GM11168 (cell line): ENCODE measurements around the gene CD300E.

Experiments used
- in situ Hi-C: fragments of 300-500 bp; cut with MboI; formaldehyde crosslinking; loops from one replicate; pipeline ENCODE4 v1.12.0; 2022; ENCODE audit warnings: low sequenced_read_pairs; ENCODE audit not compliant: unreplicated experiment

Gene CD300E, protein sequence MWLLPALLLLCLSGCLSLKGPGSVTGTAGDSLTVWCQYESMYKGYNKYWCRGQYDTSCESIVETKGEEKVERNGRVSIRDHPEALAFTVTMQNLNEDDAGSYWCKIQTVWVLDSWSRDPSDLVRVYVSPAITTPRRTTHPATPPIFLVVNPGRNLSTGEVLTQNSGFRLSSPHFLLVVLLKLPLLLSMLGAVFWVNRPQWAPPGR

DNA sequence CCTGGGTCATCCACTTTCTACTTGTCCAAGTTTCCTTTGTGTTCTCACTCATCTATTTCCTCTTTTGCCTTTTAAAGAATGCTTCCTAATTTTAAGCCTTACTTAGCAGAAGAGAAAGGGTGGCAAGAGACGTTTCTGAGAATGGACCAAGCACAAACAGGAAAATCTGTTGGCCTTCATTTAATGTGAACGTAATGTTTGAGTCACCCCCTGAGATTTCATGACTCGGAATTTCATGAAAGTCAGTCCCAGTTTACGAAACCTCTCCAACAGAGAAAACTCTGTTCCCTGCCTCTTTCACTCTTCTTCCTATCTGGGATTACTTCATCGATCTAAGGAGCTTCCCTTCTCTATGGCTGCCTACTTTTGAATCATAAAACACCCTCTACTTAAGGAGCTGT is at the start of gene CD300E:
CD300E (minus strand) TSS at position 46 of the 401 bp plus-strand sequence. CDS start 117 bp downstream, outside the sequence.
- in situ Hi-C loops, result no loop called here

DNA sequence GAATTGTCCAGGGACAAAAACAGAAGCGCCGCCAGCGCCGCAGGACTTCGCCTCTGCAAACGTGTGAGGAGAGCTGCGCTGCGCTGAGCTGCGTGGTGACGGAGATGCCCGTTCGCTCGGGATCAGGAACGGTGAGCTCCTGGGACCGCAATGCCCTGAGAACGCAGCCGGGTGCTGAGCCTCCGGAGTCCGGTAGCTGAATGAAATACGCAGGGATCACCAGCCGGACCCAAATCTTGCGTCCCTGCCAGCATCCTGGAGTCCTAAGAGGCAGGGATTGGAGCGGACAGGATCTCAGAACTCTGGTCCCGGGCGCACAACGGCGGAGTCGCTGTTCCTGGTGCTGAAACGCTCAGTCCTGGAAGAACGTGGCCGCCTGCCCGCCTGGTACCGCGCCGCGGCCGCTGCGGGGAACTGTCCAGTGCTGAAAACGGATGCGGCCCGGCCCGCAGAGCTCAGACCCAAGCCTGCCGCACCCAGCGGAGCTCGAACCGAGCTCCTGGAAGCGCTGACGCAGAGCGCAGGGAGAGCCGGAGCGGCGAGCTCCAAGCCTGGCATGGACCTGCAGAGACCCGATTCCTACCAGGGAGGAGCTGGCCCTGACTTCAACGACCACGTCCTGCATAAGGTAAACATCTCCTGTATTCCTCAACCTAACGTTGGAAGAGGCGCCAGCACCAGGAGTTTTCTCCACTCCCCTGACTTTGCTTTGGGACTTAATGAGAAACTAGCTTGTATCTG is 47.7 kb upstream of the CD300E start:
- in situ Hi-C loops, result no loop called here

DNA sequence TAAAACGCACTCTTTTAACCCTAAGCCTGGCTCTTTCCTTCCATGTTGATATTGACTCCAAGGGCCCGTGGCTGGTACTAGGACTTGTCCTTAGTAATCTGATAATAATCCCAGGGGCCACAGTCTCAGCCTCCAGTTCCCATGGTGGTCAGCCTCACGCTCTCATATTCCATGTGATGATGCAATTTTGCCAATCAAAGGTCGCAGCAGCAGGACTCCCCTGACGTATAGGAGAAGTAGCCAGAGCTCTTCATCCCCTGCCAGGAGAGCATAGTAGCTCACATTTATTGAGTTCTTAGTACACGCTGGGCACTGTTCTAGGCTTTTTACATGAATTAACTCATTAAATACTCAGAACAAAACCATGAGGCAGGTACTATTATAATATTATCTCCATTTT is 46.8 kb upstream of the CD300E start:
- in situ Hi-C loops, result no loop called here

DNA sequence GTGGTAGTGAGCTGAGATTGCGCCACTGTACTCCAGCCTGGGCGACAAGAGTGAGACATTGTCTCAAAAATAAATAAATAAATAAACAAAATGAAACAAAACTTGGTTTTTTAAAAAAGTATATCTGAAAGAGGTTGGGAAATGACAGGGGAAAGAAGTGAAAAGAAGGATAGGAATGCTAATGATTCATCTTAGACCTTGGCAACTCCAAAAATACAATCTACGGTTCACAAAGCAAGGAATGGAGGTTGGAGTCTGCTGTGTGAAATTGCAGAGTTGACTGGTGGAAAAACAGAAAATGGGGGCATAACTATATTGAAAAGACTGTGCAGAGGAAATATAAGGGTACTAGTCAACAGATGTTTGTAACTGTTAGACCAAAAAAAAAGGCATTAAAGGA is 40.0 kb upstream of the CD300E start:
- in situ Hi-C loops, result no loop called here

DNA sequence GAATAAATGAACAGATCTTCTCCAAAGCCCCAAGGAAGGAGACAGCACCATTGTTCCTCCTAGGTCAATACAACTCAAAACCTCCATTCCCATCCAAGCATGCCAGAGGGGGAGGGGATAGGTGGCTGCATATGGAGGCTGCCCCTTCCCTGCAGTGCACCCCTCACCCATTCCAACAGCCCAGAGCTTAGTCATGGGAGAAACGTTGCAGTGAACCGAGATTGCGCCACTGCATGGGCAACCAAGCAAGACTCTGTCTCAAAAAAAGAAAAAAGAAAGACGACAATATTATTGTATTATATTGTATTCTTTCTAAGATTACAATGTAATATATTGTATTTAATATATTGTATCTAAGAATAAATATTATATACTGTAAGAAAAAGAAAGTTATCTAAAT is 36.4 kb upstream of the CD300E start:
- in situ Hi-C loops, result loop anchor here (5.0 kb wide), 1 partner anchor 77 kb away; the partner anchor contains the start of gene RAB37

DNA sequence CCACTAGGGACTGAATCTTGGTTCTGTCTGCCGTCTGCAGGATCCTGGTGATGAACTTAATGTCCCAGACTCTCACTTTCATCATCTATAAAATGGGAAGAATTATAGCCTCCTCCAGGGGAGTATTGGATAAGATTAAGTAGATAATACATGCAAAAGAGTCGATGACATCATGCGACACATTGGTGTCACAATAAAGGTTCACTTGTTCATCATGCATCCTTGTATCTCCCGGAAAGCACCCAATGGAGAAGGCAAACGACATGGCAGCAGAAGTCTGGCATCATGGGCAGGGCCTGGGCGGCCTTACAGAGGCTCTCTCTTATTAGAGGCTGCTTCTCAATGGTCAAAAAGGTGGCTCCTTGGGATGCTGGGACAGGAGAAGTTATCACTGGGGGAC is 35.1 kb upstream of the CD300E start:
- in situ Hi-C loops, result loop anchor here (5.0 kb wide), 1 partner anchor 79 kb away; the partner anchor contains the start of gene RAB37

DNA sequence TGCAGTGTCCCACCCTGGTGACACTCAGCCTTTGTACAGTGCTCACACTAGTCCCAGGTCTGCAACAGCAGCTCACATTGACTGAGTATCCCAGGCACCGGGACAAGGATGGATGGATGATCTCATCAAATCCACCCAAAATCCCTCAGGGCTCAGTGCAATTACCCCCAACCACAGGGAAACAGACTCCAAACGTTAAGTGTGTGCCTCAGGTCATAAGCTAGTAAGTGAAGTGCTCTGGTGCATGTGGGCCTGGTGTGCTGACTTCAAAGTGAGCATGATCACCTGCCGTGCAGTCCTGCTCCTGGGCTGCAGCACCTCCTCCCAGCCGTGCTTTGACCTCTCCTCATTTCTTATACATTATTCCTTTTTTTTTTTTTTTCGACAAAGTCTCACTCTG is 31.2 kb upstream of the CD300E start:
- in situ Hi-C loops, result loop anchor here (5.0 kb wide), 1 partner anchor 83 kb away; the partner anchor contains the start of gene RAB37

DNA sequence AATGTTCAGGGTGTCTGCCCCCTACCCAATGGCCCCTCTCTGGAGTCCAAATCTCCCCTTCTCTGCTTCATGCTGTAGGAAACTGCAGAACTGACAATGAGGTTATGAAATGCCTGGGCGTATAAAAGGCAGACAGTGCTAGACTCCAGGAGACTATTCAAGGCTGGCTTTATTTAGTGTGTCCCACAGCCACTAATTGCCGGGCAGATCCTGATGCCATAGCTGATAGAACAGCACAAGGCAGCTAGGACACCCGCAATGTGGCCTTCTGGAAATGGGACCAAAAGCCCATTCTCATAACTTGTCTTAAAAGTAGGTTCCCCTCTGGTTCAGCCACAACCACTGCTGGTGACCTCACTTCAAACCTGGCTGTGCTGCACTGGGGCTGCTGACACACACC is 28.5 kb upstream of the CD300E start:
- in situ Hi-C loops, result no loop called here

DNA sequence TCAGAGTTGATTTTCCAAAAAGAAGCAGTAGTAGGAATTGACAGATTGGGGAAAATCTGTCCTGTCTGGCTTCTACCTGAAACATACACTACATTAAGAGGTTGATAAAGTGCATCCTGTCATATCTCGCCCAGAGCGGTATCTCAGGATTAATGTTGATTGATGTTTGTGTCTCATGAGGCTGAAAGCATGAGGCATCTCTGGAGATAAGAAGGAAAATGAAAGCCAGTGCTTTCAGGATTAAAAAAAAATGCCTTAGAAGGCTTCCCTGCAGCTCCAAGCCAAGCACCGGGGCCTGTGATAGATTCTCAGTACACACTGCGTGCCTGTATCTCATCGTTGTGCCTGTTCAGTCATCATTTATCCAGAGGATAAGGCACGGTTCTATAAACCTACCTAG is 26.4 kb upstream of the CD300E start:
- in situ Hi-C loops, result no loop called here

DNA sequence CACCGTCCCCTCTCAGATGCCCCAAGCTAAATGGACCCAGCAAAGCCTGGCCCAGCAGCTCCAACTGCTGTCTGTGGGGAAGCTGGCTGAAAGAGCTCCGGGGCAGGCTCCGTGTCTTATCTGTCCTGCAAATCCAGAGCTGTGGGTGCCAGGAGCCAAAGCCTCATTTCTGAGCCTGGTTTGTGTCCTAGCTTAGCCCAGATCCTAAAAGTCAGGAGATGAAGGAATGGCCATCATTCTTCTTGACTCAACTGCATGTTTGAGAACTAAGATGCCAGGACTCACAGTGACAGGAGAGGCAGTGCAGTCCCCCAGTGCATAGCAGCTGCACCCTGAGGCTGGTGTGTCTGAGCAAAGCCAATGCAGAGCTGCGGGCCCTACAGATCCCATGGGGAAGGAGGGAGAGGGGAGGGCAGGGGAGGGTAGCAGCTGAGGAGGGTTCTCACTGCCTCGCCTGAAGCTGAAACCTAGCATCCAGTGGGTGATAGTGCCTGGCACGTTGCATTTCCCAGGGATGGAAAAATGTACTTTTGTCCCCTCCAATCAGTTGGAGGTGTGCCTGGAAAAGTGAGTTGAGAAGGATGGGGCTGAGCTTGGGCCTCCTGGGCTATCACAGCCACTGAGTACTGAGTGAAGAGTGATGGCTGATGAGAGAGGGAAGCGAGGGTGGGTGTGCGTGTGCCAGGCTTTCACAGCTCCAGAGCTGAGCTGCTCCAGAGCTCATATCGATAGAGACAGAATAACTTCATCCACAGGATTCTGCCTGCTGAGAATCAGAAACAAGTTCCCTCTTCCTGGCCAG is 24.5 kb upstream of the CD300E start:
- in situ Hi-C loops, result no loop called here

DNA sequence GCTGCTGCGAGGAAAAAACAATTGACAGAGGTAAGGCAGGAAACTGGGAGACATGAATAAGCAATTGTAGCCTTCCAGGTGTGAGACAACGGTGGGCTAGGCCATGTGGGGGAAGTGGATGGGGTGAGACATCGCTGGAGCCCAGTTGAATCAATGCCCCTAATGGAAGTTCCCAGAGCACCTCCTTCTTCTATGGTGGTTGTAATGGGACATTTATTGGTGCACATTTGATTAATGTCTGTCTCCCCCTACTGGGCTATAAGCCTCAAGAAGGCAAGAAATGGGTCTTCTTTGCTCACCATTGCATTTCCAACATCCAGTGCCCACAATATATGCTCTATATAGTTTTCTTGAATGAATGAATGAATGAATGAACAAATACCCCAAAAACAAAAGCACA is 22.7 kb upstream of the CD300E start:
- in situ Hi-C loops, result no loop called here

DNA sequence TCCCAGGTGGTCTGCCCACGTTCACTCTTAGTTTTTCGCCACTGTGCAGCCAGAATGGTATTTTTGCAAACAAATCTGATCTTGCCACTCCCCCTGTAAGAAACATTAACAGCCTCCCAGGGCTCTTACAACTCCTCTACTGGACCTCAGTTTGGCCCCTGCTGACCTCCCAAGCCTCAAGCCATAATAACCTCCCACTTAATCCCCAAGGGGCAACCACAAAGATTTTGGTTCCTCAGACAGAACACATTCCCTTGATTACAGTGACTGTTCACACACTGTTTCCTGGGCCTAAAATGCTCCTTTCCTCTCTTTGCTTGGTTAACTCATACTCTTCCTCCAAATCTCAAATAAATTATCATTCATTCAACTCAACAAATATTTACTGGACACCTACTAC is 21.5 kb upstream of the CD300E start:
- in situ Hi-C loops, result no loop called here

DNA sequence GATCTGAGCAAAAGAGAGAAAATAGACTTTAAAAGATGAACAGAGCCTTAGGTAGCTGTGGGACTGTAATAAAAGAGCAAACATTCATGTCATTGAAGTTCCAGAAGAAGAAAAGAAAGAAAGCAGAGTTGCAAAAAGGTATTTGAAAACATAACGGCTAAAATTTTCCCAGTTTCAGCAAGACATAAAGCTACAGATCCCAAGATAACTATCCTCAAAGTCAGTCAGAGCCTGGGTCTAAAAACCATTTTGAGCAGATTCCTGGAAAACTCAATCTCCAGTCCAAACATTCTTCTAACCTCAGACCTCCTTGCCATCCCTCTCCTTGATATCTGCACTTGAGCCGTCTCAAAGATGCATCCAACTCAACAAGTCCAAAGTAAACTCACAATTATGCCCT is 20.9 kb upstream of the CD300E start:
- in situ Hi-C loops, result no loop called here

DNA sequence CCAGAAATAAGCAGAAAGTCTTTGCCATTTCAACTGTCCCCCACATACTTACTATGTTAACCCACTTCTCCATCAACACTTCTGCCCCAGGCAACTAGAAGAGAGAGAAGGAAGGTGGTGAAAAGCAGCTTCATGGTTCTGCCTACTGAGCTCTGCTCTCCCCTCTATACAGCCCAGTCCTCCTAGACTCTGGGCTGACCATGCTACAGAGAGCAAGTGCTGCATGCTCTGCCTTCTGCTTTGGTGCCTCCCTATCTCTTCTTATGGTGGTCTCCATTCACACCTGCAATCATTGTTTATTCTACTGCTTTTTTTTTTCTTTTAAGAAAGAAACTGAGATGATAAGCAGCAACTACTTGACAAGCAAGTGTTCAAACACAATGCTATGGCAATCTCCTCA is 20.3 kb upstream of the CD300E start:
- in situ Hi-C loops, result no loop called here

DNA sequence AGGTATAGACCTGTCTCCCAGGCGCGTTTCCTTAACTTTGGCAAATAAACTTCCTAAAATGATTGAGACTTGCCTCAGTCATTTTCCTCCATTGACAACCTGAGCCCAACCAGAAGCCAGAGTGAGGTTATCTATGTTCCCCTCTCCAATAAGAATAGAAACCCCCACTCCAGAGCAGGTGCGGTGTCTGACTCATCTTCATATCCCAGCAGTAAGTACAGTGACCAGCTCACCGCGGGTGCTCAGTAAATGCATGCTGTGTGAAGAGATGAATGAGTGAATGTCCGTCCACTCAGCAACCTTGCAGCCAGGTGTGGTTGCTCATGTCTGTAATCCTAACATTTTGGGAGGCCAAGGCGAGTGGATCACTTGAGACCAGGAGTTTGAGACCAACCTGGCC is 19.5 kb upstream of the CD300E start:
- in situ Hi-C loops, result no loop called here

DNA sequence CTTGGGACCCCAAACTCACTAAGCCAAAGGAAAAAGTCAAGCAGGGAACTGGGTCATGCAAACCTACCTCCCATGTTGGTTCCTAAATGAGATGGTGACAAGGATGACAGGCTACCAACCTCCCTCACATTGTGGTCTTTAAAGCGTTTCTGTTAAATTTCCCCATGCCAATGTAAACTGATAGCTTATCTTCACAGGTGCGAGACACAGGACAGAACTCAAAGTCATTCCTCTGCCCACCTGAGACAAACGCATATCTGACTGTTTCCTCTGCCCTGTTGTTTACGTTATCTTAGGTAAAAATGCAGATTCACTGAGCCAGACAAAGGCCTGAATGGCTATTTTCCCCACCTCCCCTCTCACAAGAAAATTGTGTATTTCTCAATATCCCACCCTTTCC is 19.0 kb upstream of the CD300E start:
- in situ Hi-C loops, result no loop called here

DNA sequence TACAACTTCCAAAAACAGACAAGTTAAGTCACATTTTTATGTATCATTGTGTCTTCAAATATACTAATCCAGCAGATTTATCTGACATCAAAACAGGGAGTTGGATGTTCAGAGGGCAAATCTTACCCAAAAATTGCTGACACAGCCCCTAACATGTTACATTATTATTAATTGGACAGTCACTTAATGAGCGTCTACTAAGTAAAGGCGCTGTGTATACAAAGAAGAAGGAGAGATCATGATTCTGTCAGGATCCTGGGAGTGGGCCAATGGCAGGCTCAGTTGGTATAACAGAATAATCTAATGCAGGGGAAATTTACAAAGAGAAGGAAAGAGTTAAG is 18.4 kb upstream of the CD300E start:
- in situ Hi-C loops, result no loop called here

DNA sequence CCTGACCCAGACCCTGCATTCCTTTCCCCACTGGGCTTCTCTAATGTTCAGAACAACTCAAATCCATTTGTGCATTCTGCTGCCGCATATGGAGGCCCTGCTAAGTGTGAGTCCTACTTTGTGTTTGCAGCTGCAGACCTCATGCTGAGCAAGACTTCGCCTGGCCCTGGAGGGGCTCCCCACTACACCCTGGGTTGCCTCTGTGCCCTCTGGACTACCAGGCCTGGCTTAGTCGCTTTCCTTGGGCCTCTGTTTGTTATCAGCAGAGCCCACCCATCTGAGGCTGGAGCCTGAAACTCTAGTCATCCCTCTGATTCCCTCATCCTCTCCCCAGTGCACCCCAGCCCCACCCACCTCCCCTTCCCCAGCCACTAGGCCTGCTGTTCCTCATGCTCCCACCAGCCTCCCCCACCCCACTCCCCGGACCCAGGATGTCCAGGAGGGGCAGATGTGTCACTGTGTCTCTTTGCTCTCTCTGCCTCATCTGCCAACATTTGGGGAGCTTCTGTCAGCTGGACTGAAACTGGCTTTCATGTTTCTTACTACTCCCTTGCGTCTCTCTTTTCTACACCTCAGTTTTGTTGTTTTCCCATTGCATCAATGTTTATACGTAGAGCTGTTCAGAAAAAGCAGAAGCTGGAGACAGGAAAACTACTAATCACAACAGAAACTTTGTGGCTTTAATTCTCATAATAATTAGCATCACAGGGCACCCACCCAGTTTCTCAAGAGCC is 17.9 kb upstream of the CD300E start:
- in situ Hi-C loops, result no loop called here

DNA sequence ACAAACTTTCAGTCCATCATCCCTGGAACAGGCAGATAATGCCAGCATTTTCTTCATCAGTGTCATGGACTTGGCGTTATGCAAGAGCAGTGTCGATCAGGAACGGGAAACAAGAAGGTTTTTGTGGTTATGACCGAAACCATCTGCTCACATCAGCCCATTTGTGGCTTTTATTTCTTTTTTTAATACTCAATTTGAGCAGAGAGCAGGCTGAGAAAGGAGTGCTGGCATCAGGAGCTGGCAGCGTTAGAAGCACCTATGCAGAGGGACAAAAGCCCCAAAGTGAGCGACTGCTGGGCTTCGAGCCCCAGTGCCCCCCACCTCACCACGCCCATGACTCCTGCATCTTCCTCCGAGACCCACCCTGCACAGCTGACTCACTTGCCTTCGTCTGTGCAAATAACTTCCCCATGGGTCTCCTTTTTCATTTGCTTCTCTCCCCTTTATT is 16.2 kb upstream of the CD300E start:
- in situ Hi-C loops, result no loop called here

DNA sequence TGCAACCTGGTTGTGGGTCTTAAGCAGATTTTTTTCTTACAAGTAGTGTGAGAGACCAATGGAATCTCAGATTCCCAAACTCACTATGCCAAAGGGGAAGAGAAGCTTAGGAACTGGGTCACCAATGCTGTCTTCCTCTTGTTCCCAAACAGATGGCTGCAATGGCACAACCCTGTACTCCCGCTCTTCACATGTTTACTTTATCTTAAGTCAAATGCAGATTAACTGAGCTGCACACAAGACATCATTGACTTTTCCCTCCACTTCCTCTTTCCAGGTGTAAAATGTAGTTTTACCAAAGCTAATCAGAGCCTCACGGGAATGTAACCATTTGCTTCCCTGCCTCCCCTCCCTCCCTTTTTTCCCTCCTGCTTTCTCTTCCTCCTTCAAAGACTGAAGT is 14.4 kb upstream of the CD300E start:
- in situ Hi-C loops, result no loop called here

DNA sequence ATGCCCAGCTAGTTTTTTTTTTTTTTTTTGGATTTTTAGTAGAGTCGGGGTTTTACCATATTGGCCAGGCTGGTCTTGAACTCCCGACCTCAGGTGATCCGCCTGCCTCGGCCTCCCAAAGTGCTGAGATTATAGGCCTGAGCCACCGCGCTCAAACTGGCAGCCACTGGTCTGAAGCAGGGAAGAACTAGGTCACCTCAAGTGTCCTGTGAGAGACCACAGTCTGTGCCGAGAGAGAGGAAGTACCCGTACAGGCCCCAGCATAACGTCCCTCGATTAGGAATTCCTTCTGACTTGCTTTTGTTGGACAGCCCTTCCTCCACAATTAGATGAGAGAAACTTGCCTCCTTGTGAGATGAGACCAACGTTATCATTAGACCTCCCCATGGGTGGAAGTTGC is 13.7 kb upstream of the CD300E start:
- in situ Hi-C loops, result no loop called here
